DMS153 (cell line): ENCODE measurements around the gene NT5DC2.

Experiments used
- DNase-seq: peaks from one replicate; lab custom pipeline; 2025; lab: John Stamatoyannopoulos, UW

The NT5DC2 gene

DNA sequence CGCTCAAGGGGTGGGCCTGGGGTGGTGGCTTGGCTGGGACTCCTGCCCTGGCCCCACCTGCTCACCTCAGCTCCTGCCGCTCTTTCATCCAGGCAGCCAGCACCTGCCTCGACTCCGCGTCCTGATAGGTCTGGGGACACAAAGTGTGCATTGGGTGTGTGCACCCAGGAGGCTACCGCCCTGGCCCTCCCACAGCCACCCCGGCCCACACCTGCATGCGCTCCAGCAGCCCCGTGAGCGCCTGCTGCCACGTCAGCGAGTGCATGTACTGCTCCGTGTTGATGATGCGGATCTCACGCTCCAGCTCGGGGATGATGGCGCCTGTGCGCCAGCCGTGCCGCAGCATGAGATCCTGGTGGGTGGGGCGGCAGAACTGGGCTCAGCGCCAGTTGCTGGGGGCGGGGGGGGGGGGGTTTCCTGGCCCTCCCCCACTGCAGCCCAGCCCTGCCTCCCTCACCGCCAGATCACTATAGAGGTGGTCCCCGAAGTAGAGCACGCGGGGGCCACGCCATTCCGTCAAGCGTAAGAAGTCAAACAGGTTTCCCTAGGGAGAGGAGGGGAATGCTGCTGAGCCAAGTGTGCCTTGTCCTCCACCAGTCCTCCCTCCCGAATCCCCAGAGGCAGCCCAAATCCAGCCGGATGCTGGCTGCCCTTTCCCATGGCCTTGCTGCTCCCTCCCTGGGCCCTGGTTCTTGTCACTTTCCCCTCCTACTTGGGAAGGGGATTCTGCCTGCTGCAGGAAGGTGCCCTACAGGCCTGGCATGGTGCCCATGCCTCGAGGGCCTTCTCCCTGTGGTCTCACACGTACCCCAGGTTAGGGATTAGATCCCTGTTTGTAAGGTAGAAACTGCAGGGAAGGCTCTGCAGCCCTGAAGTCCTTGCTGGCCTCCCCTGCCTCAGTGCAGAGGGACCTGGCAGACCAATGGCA, 8.6 kb downstream of the NT5DC2 start:
- peak; percentile 1 for DNase-seq

DNA sequence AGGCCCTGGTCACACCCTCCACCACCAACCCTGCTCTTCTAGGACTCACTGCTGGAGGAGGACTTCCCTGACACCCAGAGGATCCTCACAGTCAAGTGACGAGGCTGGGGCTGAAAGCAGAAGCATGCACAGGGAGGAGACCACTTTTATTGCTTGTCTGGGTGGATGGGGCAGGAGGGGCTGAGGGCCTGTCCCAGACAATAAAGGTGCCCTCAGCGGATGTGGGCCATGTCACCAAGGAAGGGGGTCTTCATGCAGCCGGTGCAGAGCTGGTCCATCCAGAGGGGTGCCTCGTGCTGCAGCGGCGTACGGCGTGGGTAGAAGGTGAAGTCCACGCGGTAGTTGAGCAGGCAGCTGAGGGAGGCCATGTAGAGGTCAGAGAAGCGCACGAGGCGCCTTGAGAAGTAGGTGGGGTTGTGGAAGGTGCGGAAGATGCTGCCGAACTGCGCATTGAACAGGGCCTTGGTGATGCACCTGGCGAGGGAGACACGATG, 9.4 kb downstream of the NT5DC2 start:
- no peak for DNase-seq

DNA sequence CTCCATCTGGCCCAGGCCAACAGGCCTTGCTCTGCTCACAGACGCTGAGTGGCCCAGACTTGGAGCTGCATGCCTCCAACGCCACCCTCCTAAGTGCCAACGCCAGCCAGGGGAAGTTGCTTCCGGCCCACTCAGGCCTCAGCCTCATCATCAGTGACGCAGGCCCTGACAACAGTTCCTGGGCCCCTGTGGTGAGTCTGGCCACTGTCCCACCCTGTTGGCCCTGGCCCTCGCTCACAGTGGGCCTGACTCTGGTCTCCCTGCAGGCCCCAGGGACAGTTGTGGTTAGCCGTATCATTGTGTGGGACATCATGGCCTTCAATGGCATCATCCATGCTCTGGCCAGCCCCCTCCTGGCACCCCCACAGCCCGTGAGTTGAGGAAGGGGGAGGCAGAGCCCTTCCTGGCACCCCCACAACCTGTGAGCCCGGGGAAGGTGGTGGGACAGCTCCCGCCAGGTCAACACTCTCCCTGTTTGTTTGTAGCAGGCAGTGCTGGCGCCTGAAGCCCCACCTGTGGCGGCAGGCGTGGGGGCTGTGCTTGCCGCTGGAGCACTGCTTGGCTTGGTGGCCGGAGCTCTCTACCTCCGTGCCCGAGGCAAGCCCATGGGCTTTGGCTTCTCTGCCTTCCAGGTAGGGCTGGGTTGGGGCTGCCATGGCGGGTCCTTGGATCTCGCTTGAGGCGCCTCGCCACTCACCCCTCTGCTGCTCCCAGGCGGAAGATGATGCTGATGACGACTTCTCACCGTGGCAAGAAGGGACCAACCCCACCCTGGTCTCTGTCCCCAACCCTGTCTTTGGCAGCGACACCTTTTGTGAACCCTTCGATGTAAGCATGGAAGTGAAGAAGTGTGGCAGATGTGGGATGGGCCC, 10.0 kb downstream of the NT5DC2 start:
- no peak for DNase-seq

DNA sequence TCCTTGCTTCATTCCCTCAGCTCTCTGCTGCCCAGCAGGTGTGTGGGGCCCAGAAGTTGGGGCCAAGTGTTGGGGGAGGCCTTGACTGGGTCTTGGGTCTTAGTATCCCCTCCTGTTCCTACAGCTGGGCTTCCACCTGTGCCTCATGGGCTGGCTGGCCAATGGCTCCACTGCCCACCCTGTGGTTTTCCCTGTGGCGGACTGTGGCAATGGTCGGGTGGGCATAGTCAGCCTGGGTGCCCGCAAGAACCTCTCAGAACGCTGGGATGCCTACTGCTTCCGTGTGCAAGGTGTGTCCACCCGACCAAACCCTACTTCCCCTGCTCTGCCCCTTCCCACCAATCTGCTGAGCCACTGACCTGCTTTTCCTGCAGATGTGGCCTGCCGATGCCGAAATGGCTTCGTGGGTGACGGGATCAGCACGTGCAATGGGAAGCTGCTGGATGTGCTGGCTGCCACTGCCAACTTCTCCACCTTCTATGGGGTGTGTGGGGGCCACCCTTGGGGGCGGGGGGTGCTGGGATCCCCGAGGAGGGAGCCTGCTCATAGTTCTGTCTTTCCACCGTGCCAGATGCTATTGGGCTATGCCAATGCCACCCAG, 10.9 kb downstream of the NT5DC2 start:
- no peak for DNase-seq

DNA sequence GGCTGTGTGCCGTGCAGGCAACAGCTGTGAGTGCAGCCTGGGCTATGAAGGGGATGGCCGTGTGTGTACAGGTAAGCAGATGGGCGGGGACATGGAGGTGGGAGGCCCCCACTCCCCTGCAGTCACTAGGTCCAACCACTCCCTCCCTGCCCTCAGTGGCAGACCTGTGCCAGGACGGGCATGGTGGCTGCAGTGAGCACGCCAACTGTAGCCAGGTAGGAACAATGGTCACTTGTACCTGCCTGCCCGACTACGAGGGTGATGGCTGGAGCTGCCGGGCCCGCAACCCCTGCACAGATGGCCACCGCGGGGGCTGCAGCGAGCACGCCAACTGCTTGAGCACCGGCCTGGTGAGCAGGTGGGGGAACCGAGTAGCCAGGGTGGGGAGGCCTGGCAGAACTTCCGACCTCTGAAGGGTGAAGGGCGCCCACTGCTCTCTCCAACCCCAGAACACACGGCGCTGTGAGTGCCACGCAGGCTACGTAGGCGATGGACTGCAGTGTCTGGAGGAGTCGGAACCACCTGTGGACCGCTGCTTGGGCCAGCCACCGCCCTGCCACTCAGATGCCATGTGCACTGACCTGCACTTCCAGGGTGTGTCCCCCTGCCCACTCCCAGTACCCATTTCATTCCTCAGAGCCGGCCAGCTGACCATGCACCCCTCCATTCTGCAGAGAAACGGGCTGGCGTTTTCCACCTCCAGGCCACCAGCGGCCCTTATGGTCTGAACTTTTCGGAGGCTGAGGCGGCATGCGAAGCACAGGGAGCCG, 11.6 kb downstream of the NT5DC2 start:
- no peak for DNase-seq

DNA sequence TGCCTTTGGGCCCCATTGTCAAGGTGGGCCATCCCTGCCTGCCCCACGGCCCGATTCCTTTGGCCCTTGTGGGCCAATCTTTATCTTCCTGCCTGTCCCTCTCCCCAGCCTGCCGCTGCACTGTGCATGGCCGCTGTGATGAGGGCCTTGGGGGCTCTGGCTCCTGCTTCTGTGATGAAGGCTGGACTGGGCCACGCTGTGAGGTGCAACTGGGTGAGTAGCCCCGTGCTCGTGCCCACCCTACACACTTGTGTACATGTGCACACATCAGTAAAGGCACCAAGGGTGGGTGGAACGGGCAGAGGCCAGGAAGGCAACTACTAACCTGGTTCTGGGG, 12.2 kb downstream of the NT5DC2 start:
- DNase-seq: no peak

DNA sequence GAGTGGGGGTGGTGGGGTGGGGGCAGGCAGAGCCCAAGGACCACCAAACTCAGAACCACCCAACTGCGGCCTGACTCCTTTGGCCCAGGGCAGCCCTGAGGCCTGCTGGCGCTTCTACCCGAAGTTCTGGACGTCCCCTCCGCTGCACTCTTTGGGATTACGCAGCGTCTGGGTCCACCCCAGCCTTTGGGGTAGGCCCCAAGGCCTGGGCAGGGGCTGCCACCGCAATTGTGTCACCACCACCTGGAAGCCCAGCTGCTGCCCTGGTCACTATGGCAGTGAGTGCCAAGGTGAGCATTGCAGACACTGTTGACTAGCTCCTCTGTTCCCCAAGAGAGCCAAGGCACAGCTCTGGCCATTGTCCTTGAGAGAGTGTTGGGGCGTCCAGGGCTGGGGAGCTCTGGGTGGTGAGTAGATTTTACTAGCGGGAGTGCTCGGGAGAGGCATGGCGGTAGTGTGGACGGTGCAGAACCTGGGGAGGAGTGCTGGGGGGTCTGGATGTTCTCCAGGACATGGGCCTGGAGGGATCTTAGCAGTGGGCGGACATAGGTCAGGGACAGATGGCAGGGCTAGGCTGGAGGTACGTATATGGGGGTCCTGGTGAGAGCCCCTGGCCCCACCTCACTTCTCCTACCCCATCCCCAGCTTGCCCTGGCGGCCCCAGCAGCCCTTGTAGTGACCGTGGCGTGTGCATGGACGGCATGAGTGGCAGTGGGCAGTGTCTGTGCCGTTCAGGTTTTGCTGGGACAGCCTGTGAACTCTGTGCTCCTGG, 12.8 kb downstream of the NT5DC2 start:
- DNase-seq: no peak

DNA sequence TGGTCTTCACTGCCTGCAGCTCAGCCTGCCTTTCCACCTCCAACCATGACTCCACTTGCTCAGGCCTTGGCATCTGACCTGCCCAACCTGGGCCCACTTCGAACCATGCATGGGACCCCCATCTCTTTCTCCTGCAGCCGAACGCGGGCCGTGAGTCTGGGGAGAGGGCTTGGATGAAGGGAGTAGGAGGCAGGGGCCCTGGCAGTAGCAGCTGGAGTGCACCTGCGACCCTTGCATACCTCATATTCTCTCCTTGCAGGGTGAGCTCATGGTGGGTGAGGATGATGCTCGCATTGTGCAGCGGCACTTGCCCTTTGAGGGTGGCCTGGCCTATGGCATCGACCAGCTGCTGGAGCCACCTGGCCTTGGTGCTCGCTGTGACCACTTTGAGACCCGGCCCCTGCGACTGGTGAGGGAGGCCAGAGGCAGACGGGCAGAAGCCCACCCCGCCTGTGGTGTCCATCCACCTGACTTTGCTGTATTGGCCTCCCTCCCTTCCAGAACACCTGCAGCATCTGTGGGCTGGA, 13.5 kb downstream of the NT5DC2 start:
- DNase-seq: no peak

DNA sequence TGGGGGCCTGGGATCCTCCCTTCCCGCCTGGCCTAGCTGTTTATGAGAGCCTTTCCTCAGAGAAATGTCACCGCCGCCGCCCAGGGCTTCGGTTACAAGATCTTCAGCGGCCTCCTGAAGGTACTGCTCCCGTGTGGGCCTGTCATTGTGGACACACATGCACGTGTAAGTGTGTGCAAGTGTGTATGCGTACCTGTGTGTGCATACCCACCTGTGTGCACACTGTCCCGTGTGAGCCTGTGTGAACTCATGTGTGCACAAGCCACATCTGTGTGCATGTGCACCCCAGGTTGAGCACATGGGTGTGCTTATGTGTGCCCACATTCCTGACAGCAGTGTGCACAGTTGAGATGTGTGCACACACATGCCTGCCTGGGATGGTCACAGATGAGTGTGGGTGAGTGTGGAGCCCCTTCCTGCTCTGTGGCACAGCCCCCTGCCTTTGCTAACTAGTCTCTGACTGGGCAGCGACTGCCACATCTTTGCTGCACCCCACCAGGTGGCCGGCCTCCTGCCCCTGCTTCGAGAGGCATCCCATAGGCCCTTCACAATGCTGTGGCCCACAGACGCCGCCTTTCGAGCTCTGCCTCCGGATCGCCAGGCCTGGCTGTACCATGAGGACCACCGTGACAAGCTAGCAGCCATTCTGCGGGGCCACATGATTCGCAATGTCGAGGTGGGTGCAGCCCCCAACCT, 14.1 kb downstream of the NT5DC2 start:
- DNase-seq: no peak

DNA sequence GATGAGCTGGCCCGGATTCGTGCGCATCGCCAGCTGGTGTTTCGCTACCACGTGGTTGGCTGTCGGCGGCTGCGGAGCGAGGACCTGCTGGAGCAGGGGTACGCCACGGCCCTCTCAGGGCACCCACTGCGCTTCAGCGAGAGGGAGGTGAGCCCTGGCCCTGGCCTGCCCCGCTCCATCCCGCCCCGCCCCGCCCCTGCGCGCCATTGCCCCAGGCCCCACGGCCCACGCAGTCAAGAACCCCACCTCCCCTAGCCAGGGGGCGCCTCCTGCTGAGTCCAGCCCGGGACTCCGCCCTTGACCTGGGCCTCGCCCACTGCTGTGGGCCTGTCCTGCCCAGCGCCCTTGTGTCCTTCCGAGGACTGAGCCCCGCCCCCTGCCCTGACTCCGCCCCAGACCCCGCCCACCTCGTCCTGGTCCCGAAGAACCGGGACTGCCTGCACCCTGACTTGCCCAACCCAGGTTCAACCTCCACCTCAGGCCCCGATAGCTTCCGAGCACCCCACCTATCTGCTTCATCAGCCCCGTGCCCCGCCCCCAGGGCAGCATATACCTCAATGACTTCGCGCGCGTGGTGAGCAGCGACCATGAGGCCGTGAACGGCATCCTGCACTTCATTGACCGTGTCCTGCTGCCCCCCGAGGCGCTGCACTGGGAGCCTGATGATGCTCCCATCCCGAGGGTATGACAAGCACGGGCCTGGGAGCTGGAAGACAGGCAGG, 14.8 kb downstream of the NT5DC2 start:
- DNase-seq: no peak

DNA sequence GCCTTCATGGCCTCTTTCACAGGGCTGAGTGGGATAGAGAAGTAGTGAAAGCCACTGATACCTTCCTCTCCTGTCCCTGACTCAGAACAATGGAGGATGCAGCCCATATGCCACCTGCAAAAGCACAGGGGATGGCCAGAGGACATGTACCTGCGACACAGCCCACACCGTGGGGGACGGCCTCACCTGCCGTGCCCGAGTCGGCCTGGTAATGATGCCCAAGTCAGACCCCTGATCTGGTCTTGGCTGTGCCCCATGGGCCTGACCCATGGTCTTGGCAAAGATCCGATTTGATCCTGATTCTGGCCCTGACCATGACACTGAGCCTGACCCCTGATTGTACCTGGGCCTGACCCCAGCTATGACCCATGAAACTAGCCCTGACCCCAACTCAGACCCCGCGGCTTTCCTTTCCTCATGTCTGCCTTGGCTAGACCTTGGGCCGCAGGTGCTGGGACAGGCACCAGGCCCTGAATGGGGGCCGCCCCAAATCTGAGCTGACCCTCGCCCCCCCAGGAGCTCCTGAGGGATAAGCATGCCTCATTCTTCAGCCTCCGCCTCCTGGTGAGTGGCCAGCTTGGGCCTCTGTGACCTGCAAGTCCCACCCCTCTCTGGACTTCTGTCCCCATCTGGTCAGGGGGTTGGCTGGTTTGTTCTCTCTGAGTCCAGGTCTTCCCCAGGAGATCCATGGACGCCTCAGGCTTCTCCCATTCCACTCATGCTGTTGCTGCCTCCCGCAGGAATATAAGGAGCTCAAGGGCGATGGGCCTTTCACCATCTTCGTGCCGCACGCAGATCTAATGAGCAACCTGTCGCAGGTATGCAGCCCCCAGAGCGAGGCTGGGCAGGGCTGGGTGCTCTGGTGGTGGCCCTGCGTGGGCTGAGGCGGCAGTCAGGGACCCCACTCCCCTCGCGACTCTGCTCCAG, 15.6 kb downstream of the NT5DC2 start:
- no peak for DNase-seq

DNA sequence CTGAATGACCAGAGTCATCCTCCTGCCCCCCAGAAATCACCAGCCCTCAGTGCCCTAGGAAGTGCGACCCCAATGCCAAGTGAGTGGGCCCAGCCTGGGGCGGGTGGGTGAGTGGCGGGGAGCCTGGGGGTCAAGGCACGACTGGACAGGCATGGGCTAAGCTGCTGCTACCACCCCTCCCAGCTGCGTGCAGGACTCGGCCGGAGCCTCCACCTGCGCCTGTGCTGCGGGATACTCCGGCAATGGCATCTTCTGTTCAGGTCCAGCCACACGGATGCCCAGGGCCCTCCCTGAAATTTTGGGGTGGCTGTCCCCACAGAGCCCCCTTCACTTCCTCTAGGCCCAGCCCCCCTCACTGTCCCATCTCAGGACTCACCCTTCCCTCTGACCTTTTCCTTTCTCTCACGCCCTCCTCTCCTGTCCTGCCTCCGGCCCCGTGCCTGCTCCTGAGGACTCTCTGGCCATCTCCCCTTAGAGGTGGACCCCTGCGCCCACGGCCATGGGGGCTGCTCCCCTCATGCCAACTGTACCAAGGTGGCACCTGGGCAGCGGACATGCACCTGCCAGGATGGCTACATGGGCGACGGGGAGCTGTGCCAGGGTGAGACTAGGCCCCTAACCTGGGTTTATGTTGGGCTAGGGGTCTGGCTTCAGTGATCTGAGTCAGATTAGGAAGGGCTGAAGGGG, 17.0 kb downstream of the NT5DC2 start:
- DNase-seq: no peak

DNA sequence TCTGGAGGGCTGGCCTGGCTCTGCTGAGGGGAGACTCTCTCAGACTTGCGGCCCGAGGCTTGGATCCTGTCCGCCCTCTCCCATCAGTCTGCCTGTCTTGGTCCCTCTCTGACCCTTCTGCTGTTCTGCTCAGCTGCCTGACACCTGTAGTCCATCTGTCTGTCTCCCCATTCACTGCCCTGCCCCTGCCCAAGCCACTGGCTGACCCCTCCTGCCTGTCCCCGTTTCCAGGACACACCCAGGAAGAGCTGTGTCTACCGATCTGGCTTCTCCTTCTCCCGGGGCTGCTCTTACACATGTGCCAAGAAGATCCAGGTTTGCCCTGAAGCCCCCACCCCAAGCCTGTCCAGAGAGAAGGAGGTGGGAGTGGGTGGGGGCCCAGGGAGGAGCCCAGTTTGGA, 18.5 kb downstream of the NT5DC2 start:
- DNase-seq: no peak

DNA sequence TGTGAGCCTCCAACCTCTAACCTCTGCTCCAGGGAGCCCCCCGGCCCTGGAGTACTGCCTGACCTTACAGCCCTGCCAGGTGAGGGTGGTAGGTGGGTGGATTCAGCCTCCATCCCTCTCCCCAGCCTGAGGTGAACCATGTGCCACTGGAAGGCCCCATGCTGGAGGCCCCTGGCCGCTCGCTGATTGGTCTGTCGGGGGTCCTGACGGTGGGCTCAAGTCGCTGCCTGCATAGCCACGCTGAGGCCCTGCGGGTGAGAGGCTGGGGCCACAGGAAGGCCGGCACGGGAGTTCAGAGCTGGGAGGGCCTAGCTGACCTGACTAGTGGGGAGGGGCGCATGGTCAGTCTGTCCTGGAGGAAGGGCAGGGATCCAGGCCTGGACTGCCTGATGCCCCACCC, 19.1 kb downstream of the NT5DC2 start:
- DNase-seq: no peak

DNA sequence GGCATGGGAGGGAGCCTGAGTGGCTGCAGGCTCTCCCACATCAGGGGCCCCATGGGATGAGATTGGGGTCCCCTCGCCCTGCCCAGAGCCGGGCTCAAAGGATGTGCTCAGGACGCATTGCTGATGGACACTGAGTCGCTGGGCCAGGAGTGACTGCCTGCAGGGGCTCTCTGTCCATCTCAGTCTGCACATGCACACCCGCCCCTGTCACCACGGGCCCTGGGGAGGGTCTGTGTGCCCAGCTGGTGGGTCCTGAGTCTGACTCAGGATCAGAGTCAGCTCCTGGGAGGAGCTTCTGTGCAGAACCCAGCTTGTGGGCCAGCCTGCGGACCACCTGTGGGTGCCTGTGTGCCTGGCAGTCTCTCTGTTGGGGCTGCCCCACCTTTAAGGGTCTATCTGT, 20.4 kb downstream of the NT5DC2 start:
- DNase-seq: no peak

DNA sequence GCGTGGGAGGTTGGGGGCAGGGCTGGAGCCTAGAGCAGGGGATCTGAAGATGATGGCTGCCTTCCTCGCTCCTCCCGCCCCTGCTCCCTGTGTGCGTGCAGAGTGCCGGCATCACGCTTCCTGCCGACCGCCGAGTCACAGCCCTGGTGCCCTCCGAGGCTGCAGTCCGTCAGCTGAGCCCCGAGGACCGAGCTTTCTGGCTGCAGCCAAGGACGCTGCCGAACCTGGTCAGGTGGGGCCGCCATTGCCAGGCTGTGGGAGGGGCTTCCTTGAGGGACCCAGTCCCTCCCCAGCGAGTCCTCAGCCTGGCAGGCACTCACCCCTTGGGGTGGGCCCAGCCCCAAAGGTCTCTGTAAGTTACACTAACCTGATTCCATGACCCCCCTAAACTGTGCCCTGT, 20.9 kb downstream of the NT5DC2 start:
- DNase-seq: no peak

DNA sequence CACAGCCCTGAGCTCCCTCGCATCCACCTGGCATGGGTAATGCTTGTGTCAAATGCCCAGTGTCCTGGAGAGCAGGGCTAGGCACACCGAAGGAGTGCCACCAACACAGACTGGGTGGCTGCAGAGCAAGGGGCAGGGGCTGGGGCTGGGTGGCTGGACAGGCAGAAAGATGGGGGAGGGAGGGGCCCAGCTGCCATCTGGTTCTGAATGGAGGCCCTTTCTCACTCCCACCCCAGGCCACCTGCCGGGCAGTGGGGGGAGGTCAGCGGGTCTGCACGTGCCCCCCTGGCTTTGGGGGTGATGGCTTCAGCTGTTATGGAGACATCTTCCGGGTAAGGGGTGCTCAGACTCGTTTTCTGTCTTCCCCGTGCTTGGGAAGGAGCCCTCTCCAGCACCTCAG, 21.6 kb downstream of the NT5DC2 start:
- DNase-seq: no peak

DNA sequence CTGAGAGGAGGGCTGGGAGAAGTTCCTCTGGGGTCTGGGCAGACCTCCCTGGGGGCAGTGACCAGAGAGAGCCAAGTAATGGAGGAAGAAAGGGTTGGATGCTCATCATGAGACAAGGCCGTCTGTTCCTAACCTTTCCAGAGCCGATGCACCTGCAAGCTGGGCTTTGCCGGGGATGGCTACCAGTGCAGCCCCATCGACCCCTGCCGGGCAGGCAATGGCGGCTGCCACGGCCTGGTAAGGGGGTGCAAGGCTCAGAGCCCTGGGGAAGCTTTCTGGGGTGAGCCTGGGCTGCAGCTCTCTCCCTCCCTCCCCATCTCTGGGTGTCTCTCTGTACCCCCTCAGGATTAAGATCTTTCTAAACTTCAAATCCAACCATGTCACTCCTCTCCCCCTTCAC, 22.1 kb downstream of the NT5DC2 start:
- DNase-seq: no peak
